K562 (cell line): ENCODE results near the gene TNFAIP3. TPM values are rescaled to one million over a fixed set of nuclear protein-coding genes. Genes with fewer than 3 reads are reported as not detected.

Experiments used
- CBX5 ChIP-seq: IDR thresholded peaks from 2 replicates; pipeline ENCODE4 v1.6.1; 2014; ENCODE audit warnings: low read depth, borderline replicate concordance
- GATAD2B ChIP-seq: fragments of 450-650 bp; IDR thresholded peaks from 2 replicates; pipeline ENCODE4 v1.6.1; 2017; ENCODE audit warnings: mild to moderate bottlenecking, borderline replicate concordance
- HNRNPH1 ChIP-seq: fragments of 200-400 bp; formaldehyde crosslinking; optimal IDR thresholded peaks from 2 replicates; pipeline ENCODE3; 2017; ENCODE audit warnings: low read depth, mild to moderate bottlenecking, low read length, moderate library complexity
- PTTG1 ChIP-seq: fragments of 450-650 bp; IDR thresholded peaks from 2 replicates; pipeline ENCODE4 v1.6.1; 2016; ENCODE audit warnings: low read depth, mild to moderate bottlenecking, missing genetic modification characterization, missing compliant biosample characterization
- RBM39 ChIP-seq: fragments of 200-400 bp; formaldehyde crosslinking; optimal IDR thresholded peaks from 2 replicates; pipeline ENCODE3; 2018; ENCODE audit warnings: low read depth, low read length
- SMAD4 ChIP-seq: fragments of 250-450 bp; sonication (Bioruptor Pico); conservative IDR thresholded peaks from 2 replicates; pipeline ENCODE4 v1.8.0; 2021; ENCODE audit warnings: inconsistent platforms, mild to moderate bottlenecking, moderate library complexity
- YY1 ChIP-seq, 3 experiments: IDR thresholded peaks; 2 replicates each; pipeline ENCODE4 v1.6.1; 2011; ENCODE audit warnings: low read length in 2 of 3, mild to moderate bottlenecking in 2 of 3, moderate library complexity in 2 of 3, borderline replicate concordance in 1 of 3, control low read depth in 1 of 3, low read depth in 1 of 3; ENCODE audit not compliant: insufficient read depth in 3 of 3, insufficient replicate concordance in 2 of 3, control insufficient read depth in 1 of 3, insufficient read length in 1 of 3; ENCODE audit errors: extremely low read depth in 1 of 3
- ZNF12 ChIP-seq: sonication (generic); formaldehyde crosslinking; IDR thresholded peaks from 2 replicates; pipeline ENCODE4 v1.4.0; 2020; ENCODE audit warnings: mild to moderate bottlenecking, missing genetic modification reagents
- ZSCAN32 ChIP-seq: fragments of 450-650 bp; formaldehyde crosslinking; IDR thresholded peaks from 2 replicates; pipeline ENCODE4 v1.4.0; 2020; ENCODE audit warnings: mild to moderate bottlenecking, moderate library complexity
- polyA plus RNA-seq, 8 experiments: library from polyadenylated mRNA; depleted of rRNA in 4 of 8; stranded (reverse) in 5 of 8; unstranded in 3 of 8; fragments of >200 nt; fragmentation: Nextera tagmentation in 2 of 8; fragmentation: Illumina TruSeq in 1 of 8; extraction: Ambion mirVana in 2 of 8; extraction: Trizol in 1 of 8; gene quantifications; 2 replicates each; pipeline versions ENCODE4 v1.2.1 to v1.2.3, GENCODE V29; 2011 to 2014; ENCODE audit warnings: inconsistent platforms in 1 of 8, missing spikeins in 1 of 8
- total RNA-seq, 7 experiments: library from RNA; depleted of rRNA in 6 of 7; stranded (reverse); fragments of >200 nt in 6 of 7; fragmentation: Illumina TruSeq in 2 of 7; extraction: Trizol in 2 of 7; gene quantifications; 2 replicates each; pipeline versions ENCODE4 v1.2.1 to v1.2.3, GENCODE V29; 2011 to 2021; ENCODE audit warnings: low replicate concordance in 1 of 7
- TF ChIP-seq, protein P1 (sequence below): fragments of 250-450 bp; sonication (Bioruptor Pico); IDR thresholded peaks from 2 replicates; pipeline ENCODE4 v1.4.0; 2020; ENCODE audit warnings: mild to moderate bottlenecking
- TF ChIP-seq, protein P2 (sequence below), 2 experiments: IDR thresholded peaks; 2 replicates each; pipeline ENCODE4 v1.6.1; 2012; ENCODE audit warnings: improper control_type of control experiment in 2 of 2, low read depth in 2 of 2, low read length in 2 of 2, borderline replicate concordance in 1 of 2
- TF ChIP-seq, protein P3 (sequence below): fragments of 250-450 bp; sonication (Bioruptor Pico); IDR thresholded peaks from 2 replicates; pipeline ENCODE4 v1.5.0; 2020; ENCODE audit warnings: mild to moderate bottlenecking
- TF ChIP-seq, protein P4 (sequence below): fragments of 200-800 bp; sonication (Bioruptor generic); IDR thresholded peaks from 2 replicates; pipeline ENCODE4 v1.6.1; 2017; ENCODE audit warnings: missing genetic modification characterization, missing compliant biosample characterization
- TF ChIP-seq, protein P5 (sequence below): sonication (generic); formaldehyde crosslinking; IDR thresholded peaks from 2 replicates; pipeline ENCODE4 v1.8.0; 2022; ENCODE audit warnings: mild to moderate bottlenecking, missing genetic modification reagents

TNFAIP3 gene
- total and polyA plus RNA-seq, 9 of the 15 experiments (the other 6 are each of a cell fraction or from before 2014, with no cell fraction given), result 0.79 to 17.0 (median 6.4) TPM

DNA sequence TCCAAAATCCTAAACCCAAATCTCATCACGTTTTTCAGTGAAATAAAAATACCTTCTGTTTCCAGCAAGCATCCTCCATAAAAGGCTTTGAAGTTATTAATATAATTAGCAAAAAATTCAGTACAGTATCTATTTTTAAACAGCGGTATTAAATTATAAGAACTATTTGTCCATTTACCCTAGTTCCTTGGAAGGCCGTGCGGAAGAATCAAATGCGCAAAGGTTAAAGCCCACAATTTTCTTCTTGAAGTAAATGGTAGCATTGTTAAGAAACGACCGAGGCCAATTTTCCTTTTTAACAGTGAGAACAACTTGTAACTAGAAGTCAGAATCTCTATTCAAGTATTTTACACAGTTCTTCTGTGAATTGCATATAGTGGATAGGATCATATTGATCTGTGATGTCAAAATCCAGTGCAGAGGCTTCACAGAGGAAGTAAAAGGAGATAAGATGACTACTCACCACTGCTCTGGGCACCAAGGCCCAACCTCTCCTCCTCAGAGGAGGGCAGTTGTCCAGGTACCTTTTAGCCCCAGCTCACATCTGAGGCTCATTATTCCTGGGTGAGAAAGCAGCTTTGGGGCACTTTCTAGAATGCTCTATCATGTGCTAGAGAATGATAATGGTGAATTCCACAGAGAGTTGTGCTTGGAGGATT lies 36.3 kb downstream of the TNFAIP3 start (continued):
- TF ChIP-seq, protein P1, sequence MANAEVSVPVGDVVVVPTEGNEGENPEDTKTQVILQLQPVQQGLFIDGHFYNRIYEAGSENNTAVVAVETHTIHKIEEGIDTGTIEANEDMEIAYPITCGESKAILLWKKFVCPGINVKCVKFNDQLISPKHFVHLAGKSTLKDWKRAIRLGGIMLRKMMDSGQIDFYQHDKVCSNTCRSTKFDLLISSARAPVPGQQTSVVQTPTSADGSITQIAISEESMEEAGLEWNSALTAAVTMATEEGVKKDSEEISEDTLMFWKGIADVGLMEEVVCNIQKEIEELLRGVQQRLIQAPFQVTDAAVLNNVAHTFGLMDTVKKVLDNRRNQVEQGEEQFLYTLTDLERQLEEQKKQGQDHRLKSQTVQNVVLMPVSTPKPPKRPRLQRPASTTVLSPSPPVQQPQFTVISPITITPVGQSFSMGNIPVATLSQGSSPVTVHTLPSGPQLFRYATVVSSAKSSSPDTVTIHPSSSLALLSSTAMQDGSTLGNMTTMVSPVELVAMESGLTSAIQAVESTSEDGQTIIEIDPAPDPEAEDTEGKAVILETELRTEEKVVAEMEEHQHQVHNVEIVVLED, result no peak
- TF ChIP-seq GATAD2B, result peak; percentile 24; the same call in 1 of the 2 replicates
- TF ChIP-seq CBX5, result no peak
- TF ChIP-seq SMAD4 (CRISPR knock-in tag), result peak; percentile 79
- TF ChIP-seq HNRNPH1, result no peak
- peak; percentile 65 for TF ChIP-seq PTTG1
- TF ChIP-seq, protein P2, sequence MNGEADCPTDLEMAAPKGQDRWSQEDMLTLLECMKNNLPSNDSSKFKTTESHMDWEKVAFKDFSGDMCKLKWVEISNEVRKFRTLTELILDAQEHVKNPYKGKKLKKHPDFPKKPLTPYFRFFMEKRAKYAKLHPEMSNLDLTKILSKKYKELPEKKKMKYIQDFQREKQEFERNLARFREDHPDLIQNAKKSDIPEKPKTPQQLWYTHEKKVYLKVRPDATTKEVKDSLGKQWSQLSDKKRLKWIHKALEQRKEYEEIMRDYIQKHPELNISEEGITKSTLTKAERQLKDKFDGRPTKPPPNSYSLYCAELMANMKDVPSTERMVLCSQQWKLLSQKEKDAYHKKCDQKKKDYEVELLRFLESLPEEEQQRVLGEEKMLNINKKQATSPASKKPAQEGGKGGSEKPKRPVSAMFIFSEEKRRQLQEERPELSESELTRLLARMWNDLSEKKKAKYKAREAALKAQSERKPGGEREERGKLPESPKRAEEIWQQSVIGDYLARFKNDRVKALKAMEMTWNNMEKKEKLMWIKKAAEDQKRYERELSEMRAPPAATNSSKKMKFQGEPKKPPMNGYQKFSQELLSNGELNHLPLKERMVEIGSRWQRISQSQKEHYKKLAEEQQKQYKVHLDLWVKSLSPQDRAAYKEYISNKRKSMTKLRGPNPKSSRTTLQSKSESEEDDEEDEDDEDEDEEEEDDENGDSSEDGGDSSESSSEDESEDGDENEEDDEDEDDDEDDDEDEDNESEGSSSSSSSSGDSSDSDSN (IDR thresholded peaks at IDR 0.05; ENCODE audit: borderline replicate concordance in 1 of 2, low read depth in 2 of 2, low read length in 2 of 2), result no peak
- TF ChIP-seq, protein P3, sequence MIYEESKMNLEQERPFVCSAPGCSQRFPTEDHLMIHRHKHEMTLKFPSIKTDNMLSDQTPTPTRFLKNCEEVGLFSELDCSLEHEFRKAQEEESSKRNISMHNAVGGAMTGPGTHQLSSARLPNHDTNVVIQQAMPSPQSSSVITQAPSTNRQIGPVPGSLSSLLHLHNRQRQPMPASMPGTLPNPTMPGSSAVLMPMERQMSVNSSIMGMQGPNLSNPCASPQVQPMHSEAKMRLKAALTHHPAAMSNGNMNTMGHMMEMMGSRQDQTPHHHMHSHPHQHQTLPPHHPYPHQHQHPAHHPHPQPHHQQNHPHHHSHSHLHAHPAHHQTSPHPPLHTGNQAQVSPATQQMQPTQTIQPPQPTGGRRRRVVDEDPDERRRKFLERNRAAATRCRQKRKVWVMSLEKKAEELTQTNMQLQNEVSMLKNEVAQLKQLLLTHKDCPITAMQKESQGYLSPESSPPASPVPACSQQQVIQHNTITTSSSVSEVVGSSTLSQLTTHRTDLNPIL (CRISPR knock-in tag), result no peak
- TF ChIP-seq ZNF12, result no peak
- no peak for TF ChIP-seq RBM39
- TF ChIP-seq YY1 (IDR thresholded peaks at IDR 0.05; ENCODE audit: borderline replicate concordance in 1 of 3, control insufficient read depth in 1 of 3, extremely low read depth in 1 of 3, insufficient read depth in 3 of 3, insufficient read length in 1 of 3, insufficient replicate concordance in 2 of 3, low read depth in 1 of 3, low read length in 2 of 3), result no peak
- TF ChIP-seq, protein P4, sequence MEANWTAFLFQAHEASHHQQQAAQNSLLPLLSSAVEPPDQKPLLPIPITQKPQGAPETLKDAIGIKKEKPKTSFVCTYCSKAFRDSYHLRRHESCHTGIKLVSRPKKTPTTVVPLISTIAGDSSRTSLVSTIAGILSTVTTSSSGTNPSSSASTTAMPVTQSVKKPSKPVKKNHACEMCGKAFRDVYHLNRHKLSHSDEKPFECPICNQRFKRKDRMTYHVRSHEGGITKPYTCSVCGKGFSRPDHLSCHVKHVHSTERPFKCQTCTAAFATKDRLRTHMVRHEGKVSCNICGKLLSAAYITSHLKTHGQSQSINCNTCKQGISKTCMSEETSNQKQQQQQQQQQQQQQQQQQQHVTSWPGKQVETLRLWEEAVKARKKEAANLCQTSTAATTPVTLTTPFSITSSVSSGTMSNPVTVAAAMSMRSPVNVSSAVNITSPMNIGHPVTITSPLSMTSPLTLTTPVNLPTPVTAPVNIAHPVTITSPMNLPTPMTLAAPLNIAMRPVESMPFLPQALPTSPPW (CRISPR knock-in tag), result peak; percentile 11; the same call in 1 of the 2 replicates
- TF ChIP-seq, protein P5, sequence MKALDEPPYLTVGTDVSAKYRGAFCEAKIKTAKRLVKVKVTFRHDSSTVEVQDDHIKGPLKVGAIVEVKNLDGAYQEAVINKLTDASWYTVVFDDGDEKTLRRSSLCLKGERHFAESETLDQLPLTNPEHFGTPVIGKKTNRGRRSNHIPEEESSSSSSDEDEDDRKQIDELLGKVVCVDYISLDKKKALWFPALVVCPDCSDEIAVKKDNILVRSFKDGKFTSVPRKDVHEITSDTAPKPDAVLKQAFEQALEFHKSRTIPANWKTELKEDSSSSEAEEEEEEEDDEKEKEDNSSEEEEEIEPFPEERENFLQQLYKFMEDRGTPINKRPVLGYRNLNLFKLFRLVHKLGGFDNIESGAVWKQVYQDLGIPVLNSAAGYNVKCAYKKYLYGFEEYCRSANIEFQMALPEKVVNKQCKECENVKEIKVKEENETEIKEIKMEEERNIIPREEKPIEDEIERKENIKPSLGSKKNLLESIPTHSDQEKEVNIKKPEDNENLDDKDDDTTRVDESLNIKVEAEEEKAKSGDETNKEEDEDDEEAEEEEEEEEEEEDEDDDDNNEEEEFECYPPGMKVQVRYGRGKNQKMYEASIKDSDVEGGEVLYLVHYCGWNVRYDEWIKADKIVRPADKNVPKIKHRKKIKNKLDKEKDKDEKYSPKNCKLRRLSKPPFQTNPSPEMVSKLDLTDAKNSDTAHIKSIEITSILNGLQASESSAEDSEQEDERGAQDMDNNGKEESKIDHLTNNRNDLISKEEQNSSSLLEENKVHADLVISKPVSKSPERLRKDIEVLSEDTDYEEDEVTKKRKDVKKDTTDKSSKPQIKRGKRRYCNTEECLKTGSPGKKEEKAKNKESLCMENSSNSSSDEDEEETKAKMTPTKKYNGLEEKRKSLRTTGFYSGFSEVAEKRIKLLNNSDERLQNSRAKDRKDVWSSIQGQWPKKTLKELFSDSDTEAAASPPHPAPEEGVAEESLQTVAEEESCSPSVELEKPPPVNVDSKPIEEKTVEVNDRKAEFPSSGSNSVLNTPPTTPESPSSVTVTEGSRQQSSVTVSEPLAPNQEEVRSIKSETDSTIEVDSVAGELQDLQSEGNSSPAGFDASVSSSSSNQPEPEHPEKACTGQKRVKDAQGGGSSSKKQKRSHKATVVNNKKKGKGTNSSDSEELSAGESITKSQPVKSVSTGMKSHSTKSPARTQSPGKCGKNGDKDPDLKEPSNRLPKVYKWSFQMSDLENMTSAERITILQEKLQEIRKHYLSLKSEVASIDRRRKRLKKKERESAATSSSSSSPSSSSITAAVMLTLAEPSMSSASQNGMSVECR, result no peak
- TF ChIP-seq ZSCAN32, result no peak
